Inferior parietal cortex (tissue), 1 donor: ENCODE measurements around the gene DOK3.
"Not testable (repeated sequence)": the region's sequence is repeated elsewhere in the genome, so short reads cannot be mapped to it uniquely, and the experiment has no call there.

Source experiments
- DNase-seq: peaks from one replicate; pipeline ENCODE4 v3.0.0-alpha.2; 2016; ENCODE audit errors: extremely low spot score

The DOK3 gene

GRCh38 chr5:177536386-177536785 is 26.8 kb upstream of the DOK3 start:
- DNase-seq = no peak

DNA sequence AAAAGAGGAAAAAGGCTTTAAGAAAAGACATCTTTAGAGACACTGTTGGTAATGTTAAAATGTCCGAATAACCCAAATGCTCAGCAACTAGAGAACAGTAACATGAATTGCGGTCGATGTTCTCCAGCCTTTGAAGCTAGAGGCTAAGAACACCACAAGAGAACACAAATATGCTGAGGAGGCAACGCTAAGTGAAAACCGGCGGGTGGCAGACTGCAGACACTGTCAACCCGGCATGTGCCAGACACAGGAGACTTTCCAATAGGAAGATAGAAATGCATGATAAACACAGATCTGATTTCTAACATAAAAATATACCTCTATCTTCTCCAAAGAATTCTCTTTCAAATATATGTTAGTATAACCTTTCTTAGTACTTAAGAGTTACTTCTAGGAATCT is 25.5 kb upstream of the DOK3 start:
- DNase-seq = no peak

DNA sequence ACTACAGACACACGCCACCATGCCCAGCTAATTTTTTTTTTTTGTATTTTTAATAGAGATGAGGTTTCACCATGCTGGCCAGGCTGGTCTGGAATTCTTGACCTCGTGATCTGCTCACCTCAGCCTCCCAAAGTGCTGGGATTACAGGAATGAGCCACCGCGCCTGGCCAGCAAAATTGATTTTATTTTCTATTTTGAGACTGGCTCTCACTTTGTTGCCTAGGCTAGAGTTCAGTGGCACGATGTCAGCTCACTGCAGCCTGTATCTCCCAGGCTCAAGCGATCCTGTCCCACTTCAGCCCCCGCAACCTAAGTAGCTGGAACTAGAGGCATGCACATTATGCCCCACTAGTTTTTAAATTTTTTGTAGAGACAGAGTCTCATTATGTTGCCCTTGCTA is 24.8 kb upstream of the DOK3 start:
- not testable (repeated sequence) for DNase-seq

- DNase-seq = no peak
These were observed 21.7 kb upstream of the DOK3 start for GRCh38 chr5:177531209-177531940.

DNA sequence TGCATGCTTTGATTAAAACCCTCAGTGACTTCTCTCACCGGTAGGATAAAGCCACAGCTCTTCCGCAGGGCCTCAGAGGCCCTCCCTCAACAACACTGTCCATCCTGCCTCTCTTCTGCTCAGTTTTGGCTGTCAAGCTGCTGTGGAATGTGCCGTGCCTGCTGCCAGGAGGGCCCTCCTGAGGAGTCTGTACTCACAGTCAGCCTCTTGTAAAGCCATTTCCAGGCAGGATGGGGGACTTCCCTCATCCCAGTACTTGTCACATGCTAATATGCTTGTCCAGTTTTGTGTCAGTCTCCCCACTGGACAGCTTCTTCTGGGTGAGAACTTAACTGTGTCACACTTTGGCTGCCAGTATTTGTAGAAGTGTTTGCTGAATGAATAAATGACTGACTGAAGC is 21.0 kb upstream of the DOK3 start:
- DNase-seq = no peak

- no peak for DNase-seq
These were observed 19.9 kb upstream of the DOK3 start for GRCh38 chr5:177529247-177530203.

- DNase-seq = no peak
These were observed 19.0 kb upstream of the DOK3 start for GRCh38 chr5:177528631-177529030.

DNA sequence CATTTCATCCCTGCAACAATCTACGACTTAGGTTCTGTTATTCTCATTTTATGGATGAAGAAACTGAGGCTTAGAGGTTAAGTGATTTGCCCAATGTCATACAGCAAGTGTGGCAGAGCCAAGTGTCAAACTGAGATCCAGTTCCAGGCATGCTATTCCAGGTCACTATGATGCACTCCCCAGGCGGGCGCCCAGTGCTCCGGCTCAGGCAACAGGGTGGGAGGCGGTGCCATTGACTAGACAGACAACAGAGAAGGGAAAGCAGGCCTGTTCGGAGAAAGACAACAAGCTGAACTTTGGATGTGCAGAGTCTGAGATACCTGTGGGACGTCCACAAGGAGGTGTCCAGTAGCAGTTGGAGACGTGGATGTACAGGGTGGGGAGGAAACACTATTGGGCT is 18.0 kb upstream of the DOK3 start:
- no peak for DNase-seq

- no peak for DNase-seq
These were observed 17.2 kb upstream of the DOK3 start for GRCh38 chr5:177526791-177527190.

DNA sequence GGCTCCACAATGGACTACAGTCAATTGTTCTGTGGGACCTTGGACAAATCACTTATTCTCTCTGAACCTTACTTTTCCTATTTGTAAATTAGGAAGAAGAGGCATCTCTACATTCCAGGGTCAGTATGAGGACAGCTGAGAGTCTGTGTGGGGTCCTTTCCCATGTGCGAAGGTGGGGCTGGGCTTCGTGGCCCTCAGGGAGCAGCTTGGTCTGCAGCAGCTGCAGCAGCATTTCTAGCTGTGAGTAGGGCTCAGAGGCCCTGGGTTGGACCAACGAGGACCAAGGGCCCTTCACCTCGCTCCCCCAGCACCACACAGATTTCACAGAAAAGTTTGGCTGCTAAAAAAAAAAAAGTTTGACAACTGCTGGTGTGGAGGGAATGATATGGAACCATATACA is 16.6 kb upstream of the DOK3 start:
- DNase-seq = no peak

- no peak for DNase-seq
These were observed 15.5 kb upstream of the DOK3 start for GRCh38 chr5:177524941-177525655.

GRCh38 chr5:177524539-177524900 is 14.9 kb upstream of the DOK3 start:
- no peak for DNase-seq

- DNase-seq = no peak
These were observed 14.3 kb upstream of the DOK3 start for GRCh38 chr5:177523711-177524538.

DNA sequence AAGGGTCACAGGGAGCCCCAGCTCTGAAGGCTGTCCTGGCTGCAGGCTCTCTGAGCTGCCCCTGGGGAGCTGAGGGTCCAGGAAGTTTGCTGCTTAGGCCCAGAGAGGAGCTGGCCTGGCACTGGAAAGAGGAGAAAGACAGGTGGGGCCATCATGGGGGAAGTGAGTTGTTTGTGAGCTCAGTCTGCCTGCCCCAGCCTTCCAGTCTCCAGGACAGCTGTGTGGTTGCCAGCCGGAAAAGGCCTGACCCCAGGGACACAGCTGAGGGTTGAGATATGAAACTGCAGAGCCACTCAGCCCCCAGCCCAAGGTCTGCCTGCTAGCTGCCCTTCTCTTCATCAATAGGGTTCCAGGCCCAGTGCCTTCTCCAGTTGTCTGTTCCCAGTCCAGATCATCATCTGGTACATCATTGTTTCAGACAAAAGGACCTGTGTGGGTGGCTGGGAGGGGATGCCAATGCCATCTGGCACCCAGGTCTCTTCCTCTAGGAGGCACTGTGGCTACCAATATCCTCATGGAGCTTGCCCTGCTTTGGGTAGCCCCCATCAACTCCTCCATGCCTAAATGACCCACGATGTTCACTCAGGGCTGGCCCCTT is 11.4 kb upstream of the DOK3 start:
- DNase-seq = no peak

DNA sequence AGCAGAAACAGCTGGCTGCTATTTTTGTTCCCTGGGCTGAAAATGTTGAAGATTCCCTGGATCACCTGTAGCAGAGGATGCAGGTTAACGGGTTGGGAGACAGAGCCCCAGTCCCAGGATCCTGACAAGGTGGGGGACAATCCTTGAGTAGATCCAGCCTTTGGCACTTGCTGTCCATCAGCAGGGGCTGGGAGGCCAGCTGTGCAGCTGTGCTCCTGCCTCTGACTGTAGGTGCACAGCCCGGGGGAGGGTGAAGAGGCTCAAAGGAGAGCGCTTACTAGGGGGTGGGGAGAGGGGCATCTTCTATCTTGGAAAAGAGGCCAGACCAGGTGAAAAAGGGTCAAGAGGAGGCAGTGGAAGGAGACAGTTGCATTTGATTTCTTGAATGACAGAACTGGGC is 10.6 kb upstream of the DOK3 start:
- no peak for DNase-seq

- DNase-seq = no peak
These were observed 10.0 kb upstream of the DOK3 start for GRCh38 chr5:177519463-177520235.

- DNase-seq = peak; percentile 99
These were observed 7.3 kb upstream of the DOK3 start, which contains the start of gene DDX41 for GRCh38 chr5:177516601-177517568. Gene DDX41 (minus strand): TSS chr5:177516961. CDS start chr5:177516945, 16 bp downstream.

- DNase-seq = no peak
These were observed 6.0 kb upstream of the DOK3 start for GRCh38 chr5:177515580-177515979.

GRCh38 chr5:177514541-177514940 is 4.9 kb upstream of the DOK3 start:
- no peak for DNase-seq
